Measurements from ENCODE around the gene INTS1. TPM values are rescaled to one million over a fixed set of nuclear protein-coding genes. Genes with fewer than 3 reads are reported as not detected.

Gene INTS1
- total and polyA plus RNA-seq, 2 donors (not counting 1 experiment from before 2014, with no cell fraction given), result 128 to 160 TPM

GRCh38 chr7:1438821-1439220 is 65.4 kb downstream of the INTS1 start:
- peaks cover 0 to 3% (median 0%) of the 10 kb centered on the region in 3 donors for H3K9me3 ChIP-seq (ENCODE audit: control extremely low read depth in 1 of 3, control insufficient read depth in 2 of 3, insufficient read depth in 1 of 3, low read length in 2 of 3)
- H3K79me2 ChIP-seq (ENCODE audit: control insufficient read depth, insufficient read depth, low read length), result no peaks in the 10 kb centered on the region
- CTCF ChIA-PET, result no interaction called here
- intact Hi-C loops (cut with micrococcal nuclease), result no loop called here
- POLR2A ChIA-PET, result no interaction called here
- Mint-ChIP-seq H3K4me3 (no peak overlapping the region), H3K27ac (no peak overlapping the region), H3K4me1 (no peaks in the 10 kb centered on the region), H3K9me3 (ENCODE audit: insufficient read depth) (no peaks in the 10 kb centered on the region), H3K27me3 (no peaks in the 10 kb centered on the region)
- peaks cover 0 to 10% (median 0%) of the 10 kb centered on the region in 4 experiments for H3K27me3 ChIP-seq (replicated peaks in 1 of 4; ENCODE audit: control extremely low read depth in 1 of 4, control insufficient read depth in 3 of 4, insufficient read depth in 4 of 4, low read length in 3 of 4)
- no peak overlapping the region for H3K4me2 ChIP-seq (replicated peaks; ENCODE audit: low read depth, low read length, poor library complexity, severe bottlenecking)
- no peaks in the 10 kb centered on the region for H3K4me1 ChIP-seq (ENCODE audit: control insufficient read depth in 2 of 2, insufficient read depth in 2 of 2, low read length in 2 of 2)
- no peaks in the 10 kb centered on the region for H4K20me1 ChIP-seq (ENCODE audit: control insufficient read depth, insufficient read depth, low read length, poor library complexity, severe bottlenecking)
- H3K9ac ChIP-seq (ENCODE audit: low read length), result no peak overlapping the region
- TF ChIP-seq CTCF (IDR thresholded peaks at IDR 0.05) (no peak), EZH2 (IDR thresholded peaks at IDR 0.05; ENCODE audit: borderline replicate concordance, insufficient read depth, low read depth, low read length, poor library complexity, severe bottlenecking) (no peak)
- ATAC-seq (ENCODE audit: low read depth), result no peak
- no peaks in the 10 kb centered on the region for H3K36me3 ChIP-seq (replicated peaks in 1 of 2; ENCODE audit: control extremely low read depth in 1 of 2, control insufficient read depth in 1 of 2, extremely low read depth in 1 of 2, insufficient read depth in 2 of 2, low read length in 1 of 2)
- H2AFZ ChIP-seq (ENCODE audit: insufficient read depth, low read depth, low read length, poor library complexity, severe bottlenecking), result no peak overlapping the region
- no peak overlapping the region for H3K4me3 ChIP-seq (ENCODE audit: control extremely low read depth in 1 of 5, extremely low read depth in 1 of 5, insufficient read depth in 1 of 5, low read depth in 2 of 5, low read length in 4 of 5)
- H3K27ac ChIP-seq (ENCODE audit: low read length in 2 of 2), result no peak overlapping the region
- no peak for DNase-seq
- WGBS (ENCODE audit: insufficient coverage), result 88% methylated on average over 14 of the region's 15 CpGs

- DNase-seq, result no peak
- intact Hi-C loops (cut with micrococcal nuclease), result no loop called here
- no peak overlapping the region for H3K4me2 ChIP-seq (replicated peaks; ENCODE audit: low read depth, low read length, poor library complexity, severe bottlenecking)
- H3K27me3 Mint-ChIP-seq, result no peaks in the 10 kb centered on the region
- no peaks in the 10 kb centered on the region for H3K79me2 ChIP-seq (ENCODE audit: control insufficient read depth, insufficient read depth, low read length)
- TF ChIP-seq EZH2 (IDR thresholded peaks at IDR 0.05; ENCODE audit: borderline replicate concordance, insufficient read depth, low read depth, low read length, poor library complexity, severe bottlenecking), result no peak
- TF ChIP-seq CTCF (IDR thresholded peaks at IDR 0.05), result no peak
- ChIA-PET POLR2A (no interaction called here), CTCF (no interaction called here)
- no peak overlapping the region for H3K27ac ChIP-seq (ENCODE audit: low read length in 2 of 2)
- H2AFZ ChIP-seq (ENCODE audit: insufficient read depth, low read depth, low read length, poor library complexity, severe bottlenecking), result no peak overlapping the region
- peaks cover 0 to 13% (median 0%) of the 10 kb centered on the region in 4 experiments for H3K27me3 ChIP-seq (replicated peaks in 1 of 4; ENCODE audit: control extremely low read depth in 1 of 4, control insufficient read depth in 3 of 4, insufficient read depth in 4 of 4, low read length in 3 of 4)
- H3K36me3 ChIP-seq (replicated peaks in 1 of 2; ENCODE audit: control extremely low read depth in 1 of 2, control insufficient read depth in 1 of 2, extremely low read depth in 1 of 2, insufficient read depth in 2 of 2, low read length in 1 of 2), result no peaks in the 10 kb centered on the region
- WGBS (ENCODE audit: insufficient coverage), result 91% methylated on average over 10 of the region's 10 CpGs
- no peaks in the 10 kb centered on the region for H3K4me1 Mint-ChIP-seq
- H3K9ac ChIP-seq (ENCODE audit: low read length), result no peak overlapping the region
- H3K4me3 ChIP-seq (ENCODE audit: control extremely low read depth in 1 of 5, extremely low read depth in 1 of 5, insufficient read depth in 1 of 5, low read depth in 2 of 5, low read length in 4 of 5), result no peak overlapping the region
- H3K9me3 ChIP-seq (ENCODE audit: control extremely low read depth in 1 of 3, control insufficient read depth in 2 of 3, insufficient read depth in 1 of 3, low read length in 2 of 3), result peaks cover 0 to 3% (median 0%) of the 10 kb centered on the region in 3 donors
- no peaks in the 10 kb centered on the region for H3K9me3 Mint-ChIP-seq (ENCODE audit: insufficient read depth)
- H3K4me1 ChIP-seq (ENCODE audit: control insufficient read depth in 2 of 2, insufficient read depth in 2 of 2, low read length in 2 of 2), result no peaks in the 10 kb centered on the region
- no peak overlapping the region for H3K4me3 Mint-ChIP-seq
- no peak for ATAC-seq (ENCODE audit: low read depth)
- H3K27ac Mint-ChIP-seq, result no peak overlapping the region
- H4K20me1 ChIP-seq (ENCODE audit: control insufficient read depth, insufficient read depth, low read length, poor library complexity, severe bottlenecking), result no peaks in the 10 kb centered on the region
Measured at GRCh38 chr7:1438208-1438607, 66.0 kb downstream of the INTS1 start.

Data from B cell (primary cell).